ENCODE measurements around the gene MIAT. TPM values are rescaled to one million over a fixed set of nuclear protein-coding genes. Genes with fewer than 3 reads are reported as not detected.

MIAT gene
- total RNA-seq, 4 donors from 2014 or later, result 1.00 to 17.1 (median 3.0) TPM

DNA sequence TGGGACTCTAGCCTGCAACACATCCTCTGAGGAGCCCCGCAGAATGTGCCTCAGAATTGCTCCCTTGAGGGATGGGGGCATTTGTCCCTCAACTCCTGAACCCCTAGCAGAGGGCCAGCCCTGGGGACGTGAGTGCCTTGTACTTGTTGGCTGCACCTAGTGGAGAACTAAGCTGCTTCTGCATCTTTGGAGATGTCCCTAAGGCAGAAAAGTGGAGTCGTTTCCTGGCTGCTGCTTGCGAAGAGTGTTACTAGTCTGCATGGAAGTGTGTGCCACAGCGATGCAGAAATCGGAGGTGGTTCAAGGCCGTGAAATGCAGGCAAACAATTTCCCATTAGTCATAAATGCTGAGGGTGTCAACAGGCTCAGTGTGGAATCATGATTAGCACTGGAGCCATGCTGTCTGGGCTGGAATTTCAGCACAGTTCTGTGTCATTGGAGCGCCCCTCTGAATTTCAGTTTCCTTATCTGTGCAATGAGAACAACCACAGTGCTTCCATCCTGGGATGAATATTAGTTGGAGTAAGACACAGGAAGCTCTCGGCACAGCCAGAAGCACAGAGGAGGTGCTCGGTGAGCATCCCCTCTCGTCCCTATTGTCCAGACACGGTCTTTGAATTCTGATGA lies 56.5 kb downstream of the MIAT start:
- intact Hi-C loops (cut with DNase I; ENCODE audit: low total_unique reads) (no loop called here), in situ Hi-C loops (cut with MboI; ENCODE audit: low pct_ligation_motif_present in 1 of 4, low pct_unique_long_range_greater_than_20kb in 1 of 4, low sequenced_read_pairs in 3 of 4) (no loop called here)
- Histone ChIP-seq H3K27ac (no peak overlapping the region), H3K36me3 (peaks cover 0 to 4% (median 0%) of the 10 kb centered on the region in 4 donors), H3K4me1 (no peaks in the 10 kb centered on the region), H3K9me3 (no peaks in the 10 kb centered on the region), H3K27me3 (no peaks in the 10 kb centered on the region), H3K4me3 (no peak overlapping the region)
- TF ChIP-seq POLR2AphosphoS5 (IDR thresholded peaks at IDR 0.05) (no peak), EP300 (IDR thresholded peaks at IDR 0.05; ENCODE audit: low read depth) (no peak), POLR2A (IDR thresholded peaks at IDR 0.05) (no peak)
- TF ChIP-seq, protein P1, sequence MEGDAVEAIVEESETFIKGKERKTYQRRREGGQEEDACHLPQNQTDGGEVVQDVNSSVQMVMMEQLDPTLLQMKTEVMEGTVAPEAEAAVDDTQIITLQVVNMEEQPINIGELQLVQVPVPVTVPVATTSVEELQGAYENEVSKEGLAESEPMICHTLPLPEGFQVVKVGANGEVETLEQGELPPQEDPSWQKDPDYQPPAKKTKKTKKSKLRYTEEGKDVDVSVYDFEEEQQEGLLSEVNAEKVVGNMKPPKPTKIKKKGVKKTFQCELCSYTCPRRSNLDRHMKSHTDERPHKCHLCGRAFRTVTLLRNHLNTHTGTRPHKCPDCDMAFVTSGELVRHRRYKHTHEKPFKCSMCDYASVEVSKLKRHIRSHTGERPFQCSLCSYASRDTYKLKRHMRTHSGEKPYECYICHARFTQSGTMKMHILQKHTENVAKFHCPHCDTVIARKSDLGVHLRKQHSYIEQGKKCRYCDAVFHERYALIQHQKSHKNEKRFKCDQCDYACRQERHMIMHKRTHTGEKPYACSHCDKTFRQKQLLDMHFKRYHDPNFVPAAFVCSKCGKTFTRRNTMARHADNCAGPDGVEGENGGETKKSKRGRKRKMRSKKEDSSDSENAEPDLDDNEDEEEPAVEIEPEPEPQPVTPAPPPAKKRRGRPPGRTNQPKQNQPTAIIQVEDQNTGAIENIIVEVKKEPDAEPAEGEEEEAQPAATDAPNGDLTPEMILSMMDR (IDR thresholded peaks at IDR 0.05), result no peak
- 88 to 89% methylated on average over 9 to 12 of the region's 12 CpGs for WGBS, 2 donors (ENCODE audit: low coverage in 1 of 2)
- no peak for DNase-seq

DNA sequence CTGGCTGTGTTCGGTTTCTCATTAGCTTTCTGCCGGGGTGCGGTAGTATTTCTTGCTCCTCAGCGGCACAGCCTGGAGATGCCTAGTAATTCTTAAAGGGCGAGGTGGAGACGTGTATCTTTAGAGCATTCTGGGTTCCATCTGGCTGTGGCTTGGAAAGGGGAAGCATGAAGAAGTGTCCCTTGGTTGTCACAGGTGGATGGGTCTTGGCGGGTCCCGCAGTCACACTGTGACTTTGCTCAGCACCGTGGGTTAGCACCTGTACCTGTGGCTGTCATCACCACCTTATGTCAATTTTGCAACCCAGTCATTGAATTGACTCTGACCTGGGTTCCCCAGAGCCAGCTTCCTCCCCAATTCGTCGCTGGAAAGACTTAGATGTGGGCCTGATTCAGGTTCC lies 57.6 kb downstream of the MIAT start:
- Histone ChIP-seq H3K4me3 (no peak overlapping the region), H3K27ac (no peak overlapping the region), H3K27me3 (no peaks in the 10 kb centered on the region), H3K36me3 (peaks cover 0 to 4% (median 0%) of the 10 kb centered on the region in 4 donors), H3K9me3 (no peaks in the 10 kb centered on the region), H3K4me1 (no peaks in the 10 kb centered on the region)
- in situ Hi-C loops (cut with MboI; ENCODE audit: low pct_ligation_motif_present in 1 of 4, low pct_unique_long_range_greater_than_20kb in 1 of 4, low sequenced_read_pairs in 3 of 4), result no loop called here
- 74 to 79% methylated on average over 5 to 11 of the region's 11 CpGs for WGBS, 2 donors (ENCODE audit: low coverage in 1 of 2)
- no peak for DNase-seq
- TF ChIP-seq POLR2A (IDR thresholded peaks at IDR 0.05) (no peak), EP300 (IDR thresholded peaks at IDR 0.05; ENCODE audit: low read depth) (no peak), POLR2AphosphoS5 (IDR thresholded peaks at IDR 0.05) (no peak)
- TF ChIP-seq, protein P1 (IDR thresholded peaks at IDR 0.05), result no peak
- intact Hi-C loops (cut with DNase I; ENCODE audit: low total_unique reads), result no loop called here

DNA sequence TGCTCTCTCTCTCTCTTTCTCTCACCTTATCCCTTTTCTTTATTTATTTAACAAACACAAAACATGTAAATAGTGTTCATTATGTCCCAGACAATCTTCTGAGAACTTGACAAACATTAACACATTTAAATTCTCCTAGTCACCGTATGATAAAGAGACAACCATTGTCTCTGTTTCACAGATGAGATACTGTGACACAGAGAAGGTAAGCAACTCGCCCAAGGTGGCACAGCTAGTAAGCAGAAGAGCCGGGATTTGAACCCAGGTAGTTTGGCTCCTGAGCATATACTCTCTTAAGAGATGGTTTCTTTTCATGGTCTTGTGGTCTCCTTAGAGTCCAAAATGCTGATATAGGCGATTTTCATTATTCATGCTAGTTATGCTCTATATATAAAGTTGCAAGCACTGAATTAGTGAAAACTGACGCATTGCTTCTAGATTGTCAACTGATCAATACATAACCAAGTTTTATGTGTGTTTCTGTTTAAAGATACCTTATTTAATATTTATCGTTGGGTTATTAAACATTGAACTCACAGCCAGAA lies 58.1 kb downstream of the MIAT start:
- H3K36me3 ChIP-seq, result peaks cover 0 to 4% (median 0%) of the 10 kb centered on the region in 4 donors
- DNase-seq, result no peak
- intact Hi-C loops (cut with DNase I; ENCODE audit: low total_unique reads) (no loop called here), in situ Hi-C loops (cut with MboI; ENCODE audit: low pct_ligation_motif_present in 1 of 4, low pct_unique_long_range_greater_than_20kb in 1 of 4, low sequenced_read_pairs in 3 of 4) (no loop called here)
- no peak overlapping the region for H3K27ac ChIP-seq
- H3K4me1 ChIP-seq, result no peaks in the 10 kb centered on the region
- H3K9me3 ChIP-seq, result no peaks in the 10 kb centered on the region
- H3K4me3 ChIP-seq, result no peak overlapping the region
- WGBS, 2 donors (ENCODE audit: low coverage in 1 of 2), result 89 to 94% methylated on average over 2 to 6 of the region's 6 CpGs
- no peaks in the 10 kb centered on the region for H3K27me3 ChIP-seq
- TF ChIP-seq EP300 (IDR thresholded peaks at IDR 0.05; ENCODE audit: low read depth) (no peak), POLR2A (IDR thresholded peaks at IDR 0.05) (no peak), POLR2AphosphoS5 (IDR thresholded peaks at IDR 0.05) (no peak)
- TF ChIP-seq, protein P1 (IDR thresholded peaks at IDR 0.05), result no peak

DNA sequence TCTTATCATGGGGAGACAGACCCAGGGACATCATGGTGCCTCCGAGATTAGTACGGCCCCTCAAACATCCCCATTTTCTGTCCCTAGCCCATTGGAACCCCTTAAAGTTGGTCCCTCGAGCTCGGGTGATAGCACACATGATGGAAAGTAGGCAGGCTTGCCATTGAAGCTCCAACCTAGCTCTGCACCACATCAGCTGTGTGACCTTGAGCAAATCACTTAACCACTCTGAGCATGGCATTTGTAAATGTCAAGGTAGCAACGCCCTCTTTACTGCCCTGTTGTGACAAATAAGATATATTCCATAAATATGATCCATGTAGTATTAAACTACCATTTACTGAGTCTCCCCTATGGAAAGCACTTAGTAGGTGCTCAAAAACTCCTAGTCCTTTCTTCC lies 61.1 kb downstream of the MIAT start:
- WGBS, 2 donors (ENCODE audit: low coverage in 1 of 2), result 92% methylated on average over 5 of the region's 5 CpGs; no CpG with 5 or more reads in 1 of the 2 donors
- Histone ChIP-seq H3K36me3 (peaks cover 0 to 4% (median 0%) of the 10 kb centered on the region in 4 donors), H3K4me3 (no peak overlapping the region), H3K27ac (no peak overlapping the region), H3K9me3 (no peaks in the 10 kb centered on the region), H3K27me3 (no peaks in the 10 kb centered on the region), H3K4me1 (no peaks in the 10 kb centered on the region)
- no peak for DNase-seq
- in situ Hi-C loops (cut with MboI; ENCODE audit: low pct_ligation_motif_present in 1 of 4, low pct_unique_long_range_greater_than_20kb in 1 of 4, low sequenced_read_pairs in 3 of 4) (no loop called here), intact Hi-C loops (cut with DNase I; ENCODE audit: low total_unique reads) (no loop called here)
- TF ChIP-seq POLR2AphosphoS5 (IDR thresholded peaks at IDR 0.05) (no peak), POLR2A (IDR thresholded peaks at IDR 0.05) (no peak), EP300 (IDR thresholded peaks at IDR 0.05; ENCODE audit: low read depth) (no peak)
- TF ChIP-seq, protein P1 (IDR thresholded peaks at IDR 0.05), result no peak

Data from transverse colon (tissue), 4 donors.